Caco-2 (cell line): Measurements from ENCODE around the gene SAMD4A. TPM values are rescaled to one million over a fixed set of nuclear protein-coding genes. Genes with fewer than 3 reads are reported as not detected.

ENCODE experiments used
- BruUV-seq: library from RNA; stranded (reverse); fragments of 400-500 nt; replicated peaks from 2 replicates; lab custom pipeline; 2021; lab: Mats Ljungman, UMichigan
- CTCF ChIA-PET: fragments of 300-600 bp; sonication (Branson Sonifier 250); formaldehyde crosslinking; loops from one replicate; lab custom pipeline; 2022; ENCODE audit warnings: antibody characterized with exemption; lab: Charles Lee
- POLR2A ChIA-PET: fragments of 300-600 bp; sonication (Branson Sonifier 250); formaldehyde crosslinking; loops from one replicate; lab custom pipeline; 2022; ENCODE audit warnings: antibody characterized with exemption; lab: Charles Lee
- DNase-seq, 2 experiments: peaks; one replicate each; pipeline versions ENCODE4 v3.0.0 to v3.0.0-alpha.2; 2020 to 2022
- H3K27me3 ChIP-seq: replicated peaks from 2 replicates; pipeline ENCODE4 v1.6.0; 2011; ENCODE audit warnings: low read length; ENCODE audit not compliant: control insufficient read depth, insufficient read depth
- H3K36me3 ChIP-seq: 2 replicates; pipeline ENCODE4 v1.5.1; 2011; ENCODE audit warnings: low read length; ENCODE audit not compliant: control insufficient read depth, insufficient read depth
- H3K4me1 ChIP-seq: fragments of 250-450 bp; sonication (Bioruptor Pico); 2 replicates; pipeline ENCODE4 v1.5.1; 2020; ENCODE audit warnings: mild to moderate bottlenecking
- H3K4me3 ChIP-seq: 2 replicates; pipeline ENCODE4 v1.5.1; 2011; ENCODE audit warnings: low read depth, mild to moderate bottlenecking, control low read depth, low read length
- H3K9me3 ChIP-seq: fragments of 250-450 bp; sonication (Bioruptor Pico); 2 replicates; pipeline ENCODE4 v1.5.1; 2020; ENCODE audit warnings: mild to moderate bottlenecking, moderate library complexity
- H3K27ac Mint-ChIP-seq: one replicate; pipeline ENCODE4 v1.8.0; 2022; ENCODE audit warnings: mixed read lengths; ENCODE audit not compliant: unreplicated experiment
- H3K27me3 Mint-ChIP-seq: one replicate; pipeline ENCODE4 v1.8.0; 2022; ENCODE audit warnings: mixed read lengths; ENCODE audit not compliant: insufficient read depth, unreplicated experiment
- H3K36me3 Mint-ChIP-seq: one replicate; pipeline ENCODE4 v1.8.0; 2022; ENCODE audit warnings: mild to moderate bottlenecking, mixed read lengths; ENCODE audit not compliant: insufficient read depth, unreplicated experiment
- H3K4me1 Mint-ChIP-seq: one replicate; pipeline ENCODE4 v1.8.0; 2022; ENCODE audit warnings: low read depth, mixed read lengths; ENCODE audit not compliant: unreplicated experiment
- H3K4me3 Mint-ChIP-seq: one replicate; pipeline ENCODE4 v1.8.0; 2022; ENCODE audit warnings: mild to moderate bottlenecking, moderate library complexity, mixed read lengths; ENCODE audit not compliant: unreplicated experiment
- H3K9me3 Mint-ChIP-seq: one replicate; pipeline ENCODE4 v1.8.0; 2022; ENCODE audit warnings: mixed read lengths; ENCODE audit not compliant: unreplicated experiment
- intact Hi-C: fragments of 100-400 bp; cut with micrococcal nuclease; formaldehyde crosslinking; loops from one replicate; pipeline ENCODE4 v1.10.0; 2022; ENCODE audit not compliant: unreplicated experiment
- total RNA-seq: library from RNA; stranded (reverse); gene quantifications from 2 replicates; pipeline ENCODE4 v1.2.3, GENCODE V29; 2022
- TF ChIP-seq, protein P1 (sequence below), 2 experiments: fragments of 200-600 bp in 1 of 2; IDR thresholded peaks; 1 replicate in 1 of 2; 2 replicates in 1 of 2; pipeline versions ENCODE4 v1.5.1 to v1.8.0; 2011 to 2022; ENCODE audit warnings: antibody characterized with exemption in 1 of 2, control low read depth in 1 of 2, inconsistent platforms in 1 of 2, low read depth in 1 of 2, low read length in 1 of 2, mild to moderate bottlenecking in 1 of 2, moderate library complexity in 1 of 2; ENCODE audit not compliant: insufficient read depth in 1 of 2, severe bottlenecking in 1 of 2, unreplicated experiment in 1 of 2

Gene SAMD4A
- total RNA-seq, 1 experiment from 2014 or later = 60.8 TPM

GRCh38 chr14:54709867-54710266, 142.9 kb downstream of the SAMD4A start:
- Mint-ChIP-seq H3K4me1 (peaks cover 7% of the 10 kb centered on the region), H3K9me3 (no peaks in the 10 kb centered on the region), H3K36me3 (peaks cover 9% of the 10 kb centered on the region), H3K27ac (no peak overlapping the region), H3K4me3 (no peak overlapping the region), H3K27me3 (no peaks in the 10 kb centered on the region)
- no TSS peak for BruUV-seq
- ChIA-PET CTCF (no interaction called here), POLR2A (no interaction called here)
- peaks cover 20% of the 10 kb centered on the region for H3K4me1 ChIP-seq
- H3K9me3 ChIP-seq = no peaks in the 10 kb centered on the region
- peak in 1 of 2 experiments; percentile 23 for DNase-seq
- intact Hi-C loops = no loop called here
- no peaks in the 10 kb centered on the region for H3K27me3 ChIP-seq
- no peaks in the 10 kb centered on the region for H3K36me3 ChIP-seq
- H3K4me3 ChIP-seq = no peak overlapping the region
- TF ChIP-seq, protein P1, sequence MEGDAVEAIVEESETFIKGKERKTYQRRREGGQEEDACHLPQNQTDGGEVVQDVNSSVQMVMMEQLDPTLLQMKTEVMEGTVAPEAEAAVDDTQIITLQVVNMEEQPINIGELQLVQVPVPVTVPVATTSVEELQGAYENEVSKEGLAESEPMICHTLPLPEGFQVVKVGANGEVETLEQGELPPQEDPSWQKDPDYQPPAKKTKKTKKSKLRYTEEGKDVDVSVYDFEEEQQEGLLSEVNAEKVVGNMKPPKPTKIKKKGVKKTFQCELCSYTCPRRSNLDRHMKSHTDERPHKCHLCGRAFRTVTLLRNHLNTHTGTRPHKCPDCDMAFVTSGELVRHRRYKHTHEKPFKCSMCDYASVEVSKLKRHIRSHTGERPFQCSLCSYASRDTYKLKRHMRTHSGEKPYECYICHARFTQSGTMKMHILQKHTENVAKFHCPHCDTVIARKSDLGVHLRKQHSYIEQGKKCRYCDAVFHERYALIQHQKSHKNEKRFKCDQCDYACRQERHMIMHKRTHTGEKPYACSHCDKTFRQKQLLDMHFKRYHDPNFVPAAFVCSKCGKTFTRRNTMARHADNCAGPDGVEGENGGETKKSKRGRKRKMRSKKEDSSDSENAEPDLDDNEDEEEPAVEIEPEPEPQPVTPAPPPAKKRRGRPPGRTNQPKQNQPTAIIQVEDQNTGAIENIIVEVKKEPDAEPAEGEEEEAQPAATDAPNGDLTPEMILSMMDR (IDR thresholded peaks at IDR 0.05; ENCODE audit: insufficient read depth in 1 of 2, low read depth in 1 of 2, low read length in 1 of 2, severe bottlenecking in 1 of 2, unreplicated experiment in 1 of 2) = no peak

DNA sequence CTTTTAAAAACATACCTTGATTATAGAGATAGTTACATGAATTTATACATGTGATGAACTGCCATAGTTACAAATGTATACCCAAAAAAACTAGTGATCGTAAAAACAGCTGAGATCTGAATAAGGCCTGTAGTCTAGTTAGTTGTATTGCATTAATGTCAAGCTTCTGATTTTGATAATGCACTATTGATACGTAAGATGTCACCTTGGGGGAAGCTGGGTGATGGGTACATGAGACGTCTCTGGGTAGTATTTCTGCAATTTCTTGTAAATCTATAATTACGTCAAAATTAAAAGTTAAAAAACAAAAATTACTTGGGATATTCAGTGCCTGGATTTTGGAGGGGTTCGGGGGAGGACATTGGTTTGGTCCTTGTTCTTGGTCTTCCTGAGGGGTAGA, 144.4 kb downstream of the SAMD4A start:
- Histone ChIP-seq H3K27me3 (no peaks in the 10 kb centered on the region), H3K4me1 (peaks cover 20% of the 10 kb centered on the region), H3K9me3 (no peaks in the 10 kb centered on the region), H3K4me3 (no peak overlapping the region), H3K36me3 (no peaks in the 10 kb centered on the region)
- intact Hi-C loops = no loop called here
- TF ChIP-seq, protein P1 (IDR thresholded peaks at IDR 0.05; ENCODE audit: insufficient read depth in 1 of 2, low read depth in 1 of 2, low read length in 1 of 2, severe bottlenecking in 1 of 2, unreplicated experiment in 1 of 2) = no peak
- CTCF ChIA-PET = no interaction called here
- Mint-ChIP-seq H3K4me1 (peaks cover 6% of the 10 kb centered on the region), H3K4me3 (no peak overlapping the region), H3K9me3 (no peaks in the 10 kb centered on the region), H3K27me3 (no peaks in the 10 kb centered on the region), H3K36me3 (peaks cover 9% of the 10 kb centered on the region), H3K27ac (no peak overlapping the region)
- no peak for DNase-seq
- no TSS peak for BruUV-seq
- POLR2A ChIA-PET = interaction anchor here (0.6 kb wide), 1 partner anchor 65 kb away, joined by 3 read pairs; no protein-coding TSS in a partner anchor

- Mint-ChIP-seq H3K4me1 (no peaks in the 10 kb centered on the region), H3K27ac (no peak overlapping the region), H3K9me3 (no peaks in the 10 kb centered on the region), H3K27me3 (no peaks in the 10 kb centered on the region), H3K36me3 (peaks cover 9% of the 10 kb centered on the region), H3K4me3 (no peak overlapping the region)
- ChIA-PET POLR2A (interaction anchor here (0.6 kb wide), 1 partner anchor 66 kb away, joined by 3 read pairs; no protein-coding TSS in a partner anchor), CTCF (no interaction called here)
- no peaks in the 10 kb centered on the region for H3K27me3 ChIP-seq
- DNase-seq = no peak
- no peaks in the 10 kb centered on the region for H3K36me3 ChIP-seq
- peaks cover 20% of the 10 kb centered on the region for H3K4me1 ChIP-seq
- intact Hi-C loops = no loop called here
- H3K4me3 ChIP-seq = no peak overlapping the region
- no peaks in the 10 kb centered on the region for H3K9me3 ChIP-seq
- BruUV-seq = no TSS peak
- TF ChIP-seq, protein P1 (IDR thresholded peaks at IDR 0.05; ENCODE audit: insufficient read depth in 1 of 2, low read depth in 1 of 2, low read length in 1 of 2, severe bottlenecking in 1 of 2, unreplicated experiment in 1 of 2) = no peak
Measured at GRCh38 chr14:54711812-54712464, 145.0 kb downstream of the SAMD4A start.
